Measurements from ENCODE around the gene LARP1B.

The LARP1B gene

GRCh38 chr4:128141866-128142265 is 80.8 kb downstream of the LARP1B start:
- TF ChIP-seq POU6F1 (CRISPR knock-in tag; IDR thresholded peaks at IDR 0.05; ENCODE audit: borderline replicate concordance, low read depth) (no peak), ARNTL (CRISPR knock-in tag; IDR thresholded peaks at IDR 0.05; ENCODE audit: borderline replicate concordance, low read depth) (no peak), ZFP3 (CRISPR knock-in tag; IDR thresholded peaks at IDR 0.05) (no peak), ZNF70 (CRISPR knock-in tag; IDR thresholded peaks at IDR 0.05) (no peak), ESRRG (CRISPR knock-in tag; IDR thresholded peaks at IDR 0.05) (no peak), ZNF565 (CRISPR knock-in tag; conservative IDR thresholded peaks at IDR 0.05; ENCODE audit: low read depth) (no peak), ZNF8 (CRISPR knock-in tag; IDR thresholded peaks at IDR 0.05) (no peak), ISL1 (CRISPR knock-in tag; IDR thresholded peaks at IDR 0.05) (no peak), BACH2 (CRISPR knock-in tag; IDR thresholded peaks at IDR 0.05; ENCODE audit: borderline replicate concordance) (no peak), GLIS3 (CRISPR knock-in tag; IDR thresholded peaks at IDR 0.05) (no peak), OSR1 (CRISPR knock-in tag; IDR thresholded peaks at IDR 0.05) (no peak), ZC3H10 (CRISPR knock-in tag; IDR thresholded peaks at IDR 0.05) (no peak)
- TF ChIP-seq, protein P1, sequence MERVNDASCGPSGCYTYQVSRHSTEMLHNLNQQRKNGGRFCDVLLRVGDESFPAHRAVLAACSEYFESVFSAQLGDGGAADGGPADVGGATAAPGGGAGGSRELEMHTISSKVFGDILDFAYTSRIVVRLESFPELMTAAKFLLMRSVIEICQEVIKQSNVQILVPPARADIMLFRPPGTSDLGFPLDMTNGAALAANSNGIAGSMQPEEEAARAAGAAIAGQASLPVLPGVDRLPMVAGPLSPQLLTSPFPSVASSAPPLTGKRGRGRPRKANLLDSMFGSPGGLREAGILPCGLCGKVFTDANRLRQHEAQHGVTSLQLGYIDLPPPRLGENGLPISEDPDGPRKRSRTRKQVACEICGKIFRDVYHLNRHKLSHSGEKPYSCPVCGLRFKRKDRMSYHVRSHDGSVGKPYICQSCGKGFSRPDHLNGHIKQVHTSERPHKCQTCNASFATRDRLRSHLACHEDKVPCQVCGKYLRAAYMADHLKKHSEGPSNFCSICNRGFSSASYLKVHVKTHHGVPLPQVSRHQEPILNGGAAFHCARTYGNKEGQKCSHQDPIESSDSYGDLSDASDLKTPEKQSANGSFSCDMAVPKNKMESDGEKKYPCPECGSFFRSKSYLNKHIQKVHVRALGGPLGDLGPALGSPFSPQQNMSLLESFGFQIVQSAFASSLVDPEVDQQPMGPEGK (CRISPR knock-in tag; IDR thresholded peaks at IDR 0.05; ENCODE audit: borderline replicate concordance), result no peak
- TF ChIP-seq, protein P2, sequence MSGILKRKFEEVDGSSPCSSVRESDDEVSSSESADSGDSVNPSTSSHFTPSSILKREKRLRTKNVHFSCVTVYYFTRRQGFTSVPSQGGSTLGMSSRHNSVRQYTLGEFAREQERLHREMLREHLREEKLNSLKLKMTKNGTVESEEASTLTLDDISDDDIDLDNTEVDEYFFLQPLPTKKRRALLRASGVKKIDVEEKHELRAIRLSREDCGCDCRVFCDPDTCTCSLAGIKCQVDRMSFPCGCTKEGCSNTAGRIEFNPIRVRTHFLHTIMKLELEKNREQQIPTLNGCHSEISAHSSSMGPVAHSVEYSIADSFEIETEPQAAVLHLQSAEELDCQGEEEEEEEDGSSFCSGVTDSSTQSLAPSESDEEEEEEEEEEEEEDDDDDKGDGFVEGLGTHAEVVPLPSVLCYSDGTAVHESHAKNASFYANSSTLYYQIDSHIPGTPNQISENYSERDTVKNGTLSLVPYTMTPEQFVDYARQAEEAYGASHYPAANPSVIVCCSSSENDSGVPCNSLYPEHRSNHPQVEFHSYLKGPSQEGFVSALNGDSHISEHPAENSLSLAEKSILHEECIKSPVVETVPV (CRISPR knock-in tag; IDR thresholded peaks at IDR 0.05), result no peak
- no peak for ATAC-seq

GRCh38 chr4:128145727-128146126 is 84.6 kb downstream of the LARP1B start:
- ATAC-seq, result no peak
- no peak for TF ChIP-seq ESRRG (CRISPR knock-in tag; IDR thresholded peaks at IDR 0.05)
- no peak for TF ChIP-seq GLIS3 (CRISPR knock-in tag; IDR thresholded peaks at IDR 0.05)
- TF ChIP-seq, protein P3, sequence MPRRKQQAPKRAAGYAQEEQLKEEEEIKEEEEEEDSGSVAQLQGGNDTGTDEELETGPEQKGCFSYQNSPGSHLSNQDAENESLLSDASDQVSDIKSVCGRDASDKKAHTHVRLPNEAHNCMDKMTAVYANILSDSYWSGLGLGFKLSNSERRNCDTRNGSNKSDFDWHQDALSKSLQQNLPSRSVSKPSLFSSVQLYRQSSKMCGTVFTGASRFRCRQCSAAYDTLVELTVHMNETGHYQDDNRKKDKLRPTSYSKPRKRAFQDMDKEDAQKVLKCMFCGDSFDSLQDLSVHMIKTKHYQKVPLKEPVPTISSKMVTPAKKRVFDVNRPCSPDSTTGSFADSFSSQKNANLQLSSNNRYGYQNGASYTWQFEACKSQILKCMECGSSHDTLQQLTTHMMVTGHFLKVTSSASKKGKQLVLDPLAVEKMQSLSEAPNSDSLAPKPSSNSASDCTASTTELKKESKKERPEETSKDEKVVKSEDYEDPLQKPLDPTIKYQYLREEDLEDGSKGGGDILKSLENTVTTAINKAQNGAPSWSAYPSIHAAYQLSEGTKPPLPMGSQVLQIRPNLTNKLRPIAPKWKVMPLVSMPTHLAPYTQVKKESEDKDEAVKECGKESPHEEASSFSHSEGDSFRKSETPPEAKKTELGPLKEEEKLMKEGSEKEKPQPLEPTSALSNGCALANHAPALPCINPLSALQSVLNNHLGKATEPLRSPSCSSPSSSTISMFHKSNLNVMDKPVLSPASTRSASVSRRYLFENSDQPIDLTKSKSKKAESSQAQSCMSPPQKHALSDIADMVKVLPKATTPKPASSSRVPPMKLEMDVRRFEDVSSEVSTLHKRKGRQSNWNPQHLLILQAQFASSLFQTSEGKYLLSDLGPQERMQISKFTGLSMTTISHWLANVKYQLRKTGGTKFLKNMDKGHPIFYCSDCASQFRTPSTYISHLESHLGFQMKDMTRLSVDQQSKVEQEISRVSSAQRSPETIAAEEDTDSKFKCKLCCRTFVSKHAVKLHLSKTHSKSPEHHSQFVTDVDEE (CRISPR knock-in tag; IDR thresholded peaks at IDR 0.05), result no peak

- no peak for TF ChIP-seq PPARA (CRISPR knock-in tag; IDR thresholded peaks at IDR 0.05; ENCODE audit: borderline replicate concordance)
- TF ChIP-seq TCF4 (CRISPR knock-in tag; IDR thresholded peaks at IDR 0.05; ENCODE audit: borderline replicate concordance), result no peak
- no peak for TF ChIP-seq OSR1 (CRISPR knock-in tag; IDR thresholded peaks at IDR 0.05)
- TF ChIP-seq, protein P4, sequence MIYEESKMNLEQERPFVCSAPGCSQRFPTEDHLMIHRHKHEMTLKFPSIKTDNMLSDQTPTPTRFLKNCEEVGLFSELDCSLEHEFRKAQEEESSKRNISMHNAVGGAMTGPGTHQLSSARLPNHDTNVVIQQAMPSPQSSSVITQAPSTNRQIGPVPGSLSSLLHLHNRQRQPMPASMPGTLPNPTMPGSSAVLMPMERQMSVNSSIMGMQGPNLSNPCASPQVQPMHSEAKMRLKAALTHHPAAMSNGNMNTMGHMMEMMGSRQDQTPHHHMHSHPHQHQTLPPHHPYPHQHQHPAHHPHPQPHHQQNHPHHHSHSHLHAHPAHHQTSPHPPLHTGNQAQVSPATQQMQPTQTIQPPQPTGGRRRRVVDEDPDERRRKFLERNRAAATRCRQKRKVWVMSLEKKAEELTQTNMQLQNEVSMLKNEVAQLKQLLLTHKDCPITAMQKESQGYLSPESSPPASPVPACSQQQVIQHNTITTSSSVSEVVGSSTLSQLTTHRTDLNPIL (CRISPR knock-in tag; IDR thresholded peaks at IDR 0.05; ENCODE audit: low read depth), result no peak
- TF ChIP-seq RARB (CRISPR knock-in tag; IDR thresholded peaks at IDR 0.05), result no peak
- TF ChIP-seq, protein P3 (CRISPR knock-in tag; IDR thresholded peaks at IDR 0.05), result no peak
- TF ChIP-seq TOX (CRISPR knock-in tag; IDR thresholded peaks at IDR 0.05; ENCODE audit: borderline replicate concordance), result no peak
- TF ChIP-seq ESRRG (CRISPR knock-in tag; IDR thresholded peaks at IDR 0.05), result no peak
- no peak for ATAC-seq
These were observed 92.7 kb downstream of the LARP1B start for GRCh38 chr4:128153800-128154199.

Data from SK-N-SH treated with all-trans-retinoic acid at 6 μM for 48 hours (cell line).